IPS-18a (cell line): ENCODE results near the gene PAFAH1B2.
"Not testable (repeated sequence)": the region's sequence is repeated elsewhere in the genome, so short reads cannot be mapped to it uniquely, and the experiment has no call there.

Experiments used
- H3K27ac ChIP-seq: one replicate; pipeline ENCODE4 v1.5.1; 2013; ENCODE audit warnings: low read length
- H3K27me3 ChIP-seq: one replicate; pipeline ENCODE4 v1.6.1; 2013; ENCODE audit warnings: mild to moderate bottlenecking, low read length; ENCODE audit not compliant: control insufficient read depth, insufficient read depth
- H3K36me3 ChIP-seq: one replicate; pipeline ENCODE4 v1.6.1; 2013; ENCODE audit warnings: low read depth, low read length; ENCODE audit not compliant: control insufficient read depth
- H3K4me1 ChIP-seq: one replicate; pipeline ENCODE4 v1.6.1; 2013; ENCODE audit warnings: low read depth, low read length; ENCODE audit not compliant: control insufficient read depth
- H3K4me3 ChIP-seq: one replicate; pipeline ENCODE4 v1.5.1; 2013; ENCODE audit warnings: low read length
- H3K9ac ChIP-seq: one replicate; pipeline ENCODE4 v1.6.1; 2013; ENCODE audit warnings: mild to moderate bottlenecking, low read length, moderate library complexity
- H3K9me3 ChIP-seq: one replicate; pipeline ENCODE4 v1.6.1; 2013; ENCODE audit warnings: low read depth, low read length; ENCODE audit not compliant: control insufficient read depth

The PAFAH1B2 gene

DNA sequence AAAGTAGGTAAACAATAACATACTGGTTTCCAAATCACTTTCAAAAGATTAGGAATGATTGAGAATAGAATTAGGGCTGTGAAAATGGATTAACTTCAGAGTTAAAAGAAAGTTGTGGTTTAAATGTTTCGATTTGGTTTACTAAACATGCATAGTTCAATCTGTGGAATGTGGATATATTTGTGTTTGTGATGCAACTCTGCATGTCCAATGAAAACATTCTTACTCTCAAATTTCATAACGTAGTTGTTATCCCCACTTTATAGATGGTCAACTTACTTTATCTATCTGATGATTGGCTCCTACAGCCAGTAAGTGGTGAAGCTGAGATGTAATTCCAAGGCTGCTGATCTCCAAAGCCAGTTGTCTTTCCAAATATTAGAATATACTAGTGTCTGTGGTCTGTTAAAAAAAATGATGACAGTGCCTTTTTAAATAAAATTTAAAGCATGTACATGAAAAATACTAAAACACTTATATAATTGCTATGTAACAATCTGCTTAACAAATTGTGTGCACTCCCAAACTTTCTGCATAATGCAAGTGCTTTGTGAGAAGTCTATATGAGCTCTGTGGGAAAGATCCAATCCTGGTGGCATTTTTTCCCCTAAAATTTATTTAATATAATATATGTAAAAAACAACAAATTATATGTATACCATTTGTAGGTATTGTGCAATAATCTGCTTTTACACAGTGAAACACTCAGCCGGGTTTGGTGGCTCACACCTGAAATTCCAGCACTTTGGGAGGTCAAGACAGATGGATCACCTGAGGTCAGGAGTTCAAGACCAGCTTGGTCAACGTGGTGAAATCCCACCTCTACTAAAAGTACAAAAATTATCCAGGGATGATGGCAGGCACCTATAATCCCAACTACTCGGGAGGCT, 36.1 kb upstream of the PAFAH1B2 start:
- Histone ChIP-seq H3K4me3 (no peak overlapping the region), H3K9me3 (no peaks in the 10 kb centered on the region), H3K27ac (no peak overlapping the region), H3K27me3 (no peaks in the 10 kb centered on the region), H3K9ac (no peak overlapping the region), H3K4me1 (no peaks in the 10 kb centered on the region), H3K36me3 (no peaks in the 10 kb centered on the region)

DNA sequence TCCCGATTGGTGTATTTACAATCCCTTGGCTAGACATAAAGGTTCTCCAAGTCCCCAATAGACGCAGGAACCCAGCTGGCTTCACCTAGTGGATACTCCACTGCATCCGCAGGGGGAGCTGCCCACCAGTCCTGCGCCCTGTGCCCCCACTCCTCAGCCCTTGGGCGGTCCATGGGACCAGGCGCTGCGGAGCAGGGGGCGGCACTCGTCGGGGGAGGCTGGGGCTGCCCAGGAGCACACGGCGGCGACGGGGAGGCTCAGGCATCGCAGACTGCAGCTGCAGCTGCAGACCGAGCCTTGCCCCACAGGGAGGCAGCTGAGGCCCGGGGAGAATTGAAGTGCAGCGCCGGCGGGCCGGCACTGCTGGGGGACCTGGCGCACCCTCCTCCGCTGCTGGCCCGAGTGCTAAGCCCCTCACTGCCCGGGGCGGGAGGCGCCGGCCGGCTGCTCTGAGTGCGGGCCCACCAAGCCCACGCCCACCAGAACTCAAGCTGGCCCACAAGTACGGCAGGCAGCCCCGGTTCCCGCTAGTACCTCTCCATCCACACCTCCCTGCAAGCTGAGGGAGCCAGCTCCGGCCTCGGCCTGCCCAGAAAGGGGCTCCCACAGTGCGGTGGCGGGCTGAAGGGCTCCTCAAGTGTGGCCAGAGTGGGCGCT, 33.7 kb upstream of the PAFAH1B2 start:
- Histone ChIP-seq H3K27ac (no peak overlapping the region), H3K4me1 (no peaks in the 10 kb centered on the region), H3K36me3 (no peaks in the 10 kb centered on the region), H3K4me3 (no peak overlapping the region), H3K27me3 (no peaks in the 10 kb centered on the region), H3K9me3 (no peaks in the 10 kb centered on the region), H3K9ac (no peak overlapping the region)

GRCh38 chr11:117112497-117112896, 31.6 kb upstream of the PAFAH1B2 start:
- H3K9ac ChIP-seq, H3K4me3 ChIP-seq, H3K9me3 ChIP-seq, H3K4me1 ChIP-seq, H3K36me3 ChIP-seq, H3K27me3 ChIP-seq, H3K27ac ChIP-seq: not testable (repeated sequence)

DNA sequence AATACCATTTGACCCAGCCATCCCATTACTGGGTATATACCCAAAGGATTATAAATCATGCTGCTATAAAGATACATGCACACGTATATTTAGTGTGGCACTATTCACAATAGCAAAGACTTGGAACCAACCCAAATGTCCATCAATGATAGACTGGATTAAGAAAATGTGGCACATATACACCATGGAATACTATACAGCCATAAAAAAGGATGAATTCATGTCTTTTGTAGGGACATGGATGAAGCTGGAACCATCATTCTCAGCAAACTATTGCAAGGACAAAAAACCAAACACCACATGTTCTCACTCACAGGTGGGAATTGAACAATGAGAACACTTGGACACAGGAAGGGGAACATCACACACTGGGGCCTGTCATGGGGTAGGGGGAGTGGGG, 31.1 kb upstream of the PAFAH1B2 start:
- not testable (repeated sequence) for H3K27ac ChIP-seq

DNA sequence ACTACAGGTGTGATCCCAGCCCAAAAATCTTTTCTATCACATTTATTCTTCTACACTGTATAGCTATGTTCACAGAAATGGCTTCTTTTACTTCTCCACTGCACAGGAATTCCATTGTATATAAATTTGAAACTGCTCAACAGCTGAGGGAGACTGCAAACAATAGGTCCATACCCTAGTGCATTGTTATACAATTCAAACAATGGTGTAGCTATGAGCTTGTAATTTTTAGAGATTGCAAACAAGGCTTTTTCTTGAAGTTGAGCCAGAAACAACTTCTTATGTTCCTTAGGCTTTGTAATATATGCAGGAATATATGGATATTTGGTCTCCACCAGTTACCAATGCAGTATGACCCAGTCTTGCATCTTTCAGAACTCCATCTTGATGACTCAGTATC, 26.4 kb upstream of the PAFAH1B2 start:
- H3K4me3 ChIP-seq = no peak overlapping the region
- H3K9me3 ChIP-seq = no peaks in the 10 kb centered on the region
- H3K27me3 ChIP-seq = no peaks in the 10 kb centered on the region
- H3K4me1 ChIP-seq = no peaks in the 10 kb centered on the region
- H3K36me3 ChIP-seq = no peaks in the 10 kb centered on the region
- no peak overlapping the region for H3K9ac ChIP-seq
- no peak overlapping the region for H3K27ac ChIP-seq

More for the DNA sequence above, 31.1 kb upstream of the PAFAH1B2 start:
- H3K27me3 ChIP-seq, H3K9me3 ChIP-seq, H3K9ac ChIP-seq, H3K36me3 ChIP-seq, H3K4me3 ChIP-seq, H3K4me1 ChIP-seq: not testable (repeated sequence)

DNA sequence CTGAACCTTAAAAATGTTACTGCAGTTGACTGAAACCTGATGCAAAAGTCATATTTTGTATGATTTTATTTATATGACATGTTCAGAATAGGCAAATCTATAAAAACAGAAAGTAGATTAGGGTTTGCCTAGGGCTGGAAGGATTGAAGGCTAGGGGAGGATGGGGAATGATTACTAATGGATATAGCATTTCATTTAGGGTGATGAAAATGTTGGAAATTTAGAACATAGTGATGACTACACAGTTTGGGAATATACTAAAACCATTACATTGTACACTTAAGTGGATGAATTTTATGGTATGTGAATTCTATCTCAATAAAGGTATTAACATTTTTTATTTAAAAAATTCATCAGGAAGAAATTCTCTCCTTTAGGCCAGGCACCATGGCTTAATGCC, 22.9 kb upstream of the PAFAH1B2 start:
- H3K4me3 ChIP-seq = no peak overlapping the region

DNA sequence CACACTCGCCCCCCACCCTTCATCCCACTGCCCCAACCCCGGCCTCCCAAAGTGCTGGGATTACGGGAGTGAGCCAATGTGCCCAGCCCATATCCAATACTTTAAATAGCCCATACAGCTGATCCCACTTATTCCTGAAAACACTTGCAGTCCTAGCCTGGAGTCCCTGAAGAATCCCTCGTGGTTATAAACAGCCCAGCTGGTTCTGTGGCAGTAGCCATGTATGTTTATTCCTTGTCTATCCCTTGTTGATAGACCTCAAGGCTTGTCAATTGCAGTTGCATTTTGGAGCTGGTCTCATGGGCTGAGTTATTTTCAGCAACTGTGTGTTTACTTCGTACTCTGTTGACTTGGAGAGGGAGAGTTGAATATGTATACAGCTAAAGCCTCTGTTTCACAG, 21.5 kb upstream of the PAFAH1B2 start:
- no peaks in the 10 kb centered on the region for H3K36me3 ChIP-seq
- H3K9me3 ChIP-seq = no peaks in the 10 kb centered on the region
- no peak overlapping the region for H3K27ac ChIP-seq
- H3K9ac ChIP-seq = no peak overlapping the region
- no peaks in the 10 kb centered on the region for H3K4me1 ChIP-seq
- no peak overlapping the region for H3K4me3 ChIP-seq
- no peaks in the 10 kb centered on the region for H3K27me3 ChIP-seq

More for the DNA sequence above, 22.9 kb upstream of the PAFAH1B2 start:
- no peaks in the 10 kb centered on the region for H3K36me3 ChIP-seq
- H3K27ac ChIP-seq = no peak overlapping the region
- H3K4me1 ChIP-seq = no peaks in the 10 kb centered on the region
- no peak overlapping the region for H3K9ac ChIP-seq
- H3K27me3 ChIP-seq = no peaks in the 10 kb centered on the region
- no peaks in the 10 kb centered on the region for H3K9me3 ChIP-seq

GRCh38 chr11:117126223-117126965, 17.7 kb upstream of the PAFAH1B2 start:
- Histone ChIP-seq H3K9me3 (no peaks in the 10 kb centered on the region), H3K27ac (no peak overlapping the region), H3K4me3 (no peak overlapping the region), H3K27me3 (no peaks in the 10 kb centered on the region), H3K4me1 (no peaks in the 10 kb centered on the region), H3K36me3 (no peaks in the 10 kb centered on the region), H3K9ac (no peak overlapping the region)

DNA sequence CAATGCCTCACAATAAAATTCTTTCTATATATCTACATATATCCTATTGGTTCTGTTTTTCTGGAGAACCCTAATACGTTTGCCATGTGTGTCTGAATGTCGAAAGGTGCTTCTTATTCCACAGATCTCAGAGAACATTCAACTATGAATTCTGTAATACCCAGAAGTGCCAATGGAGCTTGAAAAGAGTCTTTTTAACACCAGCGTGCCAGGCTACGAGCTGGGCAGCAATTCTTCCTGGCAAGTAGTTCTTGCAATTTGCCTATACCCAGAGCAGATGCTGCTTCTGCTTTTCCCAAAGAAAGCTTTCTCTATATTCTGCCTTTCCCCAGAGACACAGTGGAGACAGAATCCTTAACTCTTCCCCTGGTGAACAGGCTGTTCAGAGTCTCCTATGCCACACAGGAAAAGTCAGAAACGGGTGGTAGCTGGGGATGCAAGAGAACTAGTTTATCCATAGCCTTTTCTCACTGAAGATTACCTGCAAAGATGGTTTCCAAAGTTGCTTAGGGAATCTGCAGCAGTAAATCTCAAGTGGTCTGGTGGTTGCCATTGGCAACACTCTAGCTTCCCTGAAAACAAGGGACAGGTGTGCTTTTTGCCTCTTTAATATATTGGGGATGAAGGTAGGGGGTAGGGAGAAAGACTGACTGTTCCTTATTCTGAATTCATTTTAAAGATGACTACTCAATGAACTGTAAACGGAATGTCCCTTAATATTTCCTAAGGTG, 16.8 kb upstream of the PAFAH1B2 start:
- Histone ChIP-seq H3K4me1 (no peaks in the 10 kb centered on the region), H3K4me3 (no peak overlapping the region), H3K9ac (no peak overlapping the region), H3K9me3 (no peaks in the 10 kb centered on the region), H3K27me3 (no peaks in the 10 kb centered on the region), H3K27ac (no peak overlapping the region), H3K36me3 (no peaks in the 10 kb centered on the region)

- no peak overlapping the region for H3K9ac ChIP-seq
- H3K4me3 ChIP-seq = no peak overlapping the region
- no peak overlapping the region for H3K27ac ChIP-seq
- no peaks in the 10 kb centered on the region for H3K27me3 ChIP-seq
- H3K36me3 ChIP-seq = no peaks in the 10 kb centered on the region
- no peaks in the 10 kb centered on the region for H3K4me1 ChIP-seq
- no peaks in the 10 kb centered on the region for H3K9me3 ChIP-seq
Measured at GRCh38 chr11:117128289-117128688, 15.8 kb upstream of the PAFAH1B2 start.

DNA sequence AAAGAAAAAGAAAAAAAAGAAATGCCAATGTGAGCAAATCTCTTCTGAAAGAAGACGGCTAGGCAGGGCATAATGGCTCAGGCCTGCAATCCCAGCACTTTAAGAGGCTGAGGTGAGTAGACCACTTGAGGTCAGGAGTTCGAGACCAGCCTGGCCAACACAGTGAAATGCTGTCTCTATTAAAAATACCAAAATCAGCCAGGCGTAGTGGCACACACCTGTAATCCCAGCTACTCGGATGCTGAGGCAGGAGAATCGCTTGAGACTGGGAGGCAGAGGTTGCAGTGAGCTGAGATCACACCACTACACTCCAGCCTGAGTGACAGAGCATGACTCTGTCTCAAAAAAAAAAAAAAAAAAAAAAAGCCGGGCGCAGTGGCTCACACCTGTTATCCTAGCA, 13.7 kb upstream of the PAFAH1B2 start:
- H3K27me3 ChIP-seq, H3K27ac ChIP-seq, H3K36me3 ChIP-seq, H3K4me1 ChIP-seq, H3K4me3 ChIP-seq, H3K9ac ChIP-seq, H3K9me3 ChIP-seq: not testable (repeated sequence)
